ENCODE data around the gene KRTAP10-5.

GRCh38 chr21:44575307-44576024 lies 4.9 kb downstream of the KRTAP10-5 start:
- no peak for TF ChIP-seq POLR2A (IDR thresholded peaks at IDR 0.05; ENCODE audit: low read length)
- TF ChIP-seq RAD21 (conservative IDR thresholded peaks at IDR 0.05 in 1 of 2, IDR thresholded peaks at IDR 0.05 in 1 of 2), result no peak
- TF ChIP-seq MAX (IDR thresholded peaks at IDR 0.05), result no peak
- no peak for TF ChIP-seq CTCF (IDR thresholded peaks at IDR 0.05)
- TF ChIP-seq CHD2 (IDR thresholded peaks at IDR 0.05; ENCODE audit: low read length, partially characterized antibody), result no peak
- no peak for TF ChIP-seq MYC (IDR thresholded peaks at IDR 0.05; ENCODE audit: borderline replicate concordance, low read length)
- TF ChIP-seq ELK1 (IDR thresholded peaks at IDR 0.05; ENCODE audit: low read depth, low read length), result no peak
- TF ChIP-seq RFX5 (IDR thresholded peaks at IDR 0.05), result no peak
